HuH-7 (cell line): ENCODE data around the gene ZNF627.
"Not testable (repeated sequence)": the region's sequence is repeated elsewhere in the genome, so short reads cannot be mapped to it uniquely, and the experiment has no call there.

Experiments used
- DNase-seq: peaks from one replicate; pipeline ENCODE4 v3.0.0; 2011; ENCODE audit warnings: low spot score

Gene ZNF627

DNA sequence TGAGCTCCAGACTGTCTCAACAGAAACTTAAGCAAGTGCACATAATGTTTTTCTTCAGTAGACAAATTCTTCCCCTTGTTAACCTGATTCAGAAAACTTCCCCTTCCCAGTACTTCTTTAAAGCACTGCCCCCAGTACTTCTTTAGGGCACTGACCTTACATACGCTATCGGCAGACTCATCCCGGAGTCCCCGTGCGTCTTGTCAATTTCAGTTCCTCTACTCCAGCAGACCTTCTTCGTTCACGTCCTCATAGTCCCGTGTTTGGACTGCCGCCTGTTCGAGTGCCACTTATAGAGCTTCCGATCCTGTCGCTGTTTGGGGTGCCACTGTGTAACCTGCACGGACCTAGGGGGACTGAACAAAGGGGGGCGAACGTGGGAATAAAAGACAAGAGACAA is 29.0 kb downstream of the ZNF627 start:
- no peak for DNase-seq

GRCh38 chr19:11633223-11633622 is 35.9 kb downstream of the ZNF627 start:
- DNase-seq: no peak

- DNase-seq: not testable (repeated sequence)
These were observed 36.9 kb downstream of the ZNF627 start for GRCh38 chr19:11634018-11634662.

DNA sequence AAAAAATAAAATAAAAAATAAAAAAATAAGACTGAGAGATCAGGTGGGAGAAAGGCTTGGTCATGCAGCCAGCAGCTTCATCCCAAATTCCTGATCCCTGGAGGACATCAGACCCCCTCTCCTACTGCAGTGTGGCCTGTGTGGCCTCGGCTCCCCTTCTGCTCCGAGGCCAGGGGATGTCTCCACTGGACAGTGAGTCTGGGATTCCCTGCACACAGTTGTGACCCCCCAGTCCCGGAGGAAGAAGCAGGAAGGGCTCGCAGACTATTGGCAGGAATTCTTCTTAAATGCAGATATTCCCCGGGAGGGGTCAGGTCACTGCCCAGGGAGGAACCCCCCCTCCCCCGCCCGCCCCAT is 41.9 kb downstream of the ZNF627 start:
- no peak for DNase-seq

- DNase-seq: peak; percentile 87
These were observed 42.6 kb downstream of the ZNF627 start for GRCh38 chr19:11639602-11640471.

GRCh38 chr19:11641244-11641643 is 44.0 kb downstream of the ZNF627 start:
- no peak for DNase-seq

DNA sequence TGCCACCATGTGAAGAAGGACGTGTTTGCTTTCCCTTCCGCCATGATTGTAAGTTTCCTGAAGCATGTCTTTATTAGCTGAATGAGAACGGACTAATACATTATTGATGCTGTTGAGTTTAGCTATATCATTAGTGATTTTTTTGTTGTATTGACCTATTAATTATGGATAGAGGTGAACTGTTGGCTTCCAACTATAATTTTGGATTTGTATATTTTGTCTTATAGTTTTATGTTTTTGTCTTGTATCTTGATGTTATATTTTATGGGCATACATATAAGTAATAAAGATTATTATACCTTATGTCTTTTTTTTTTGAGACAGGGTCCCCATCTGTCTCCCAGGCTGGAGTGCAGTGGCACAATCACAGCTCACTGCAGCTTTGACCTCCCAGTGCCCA is 45.6 kb downstream of the ZNF627 start:
- no peak for DNase-seq

GRCh38 chr19:11649941-11650340 is 52.7 kb downstream of the ZNF627 start:
- DNase-seq: no peak

DNA sequence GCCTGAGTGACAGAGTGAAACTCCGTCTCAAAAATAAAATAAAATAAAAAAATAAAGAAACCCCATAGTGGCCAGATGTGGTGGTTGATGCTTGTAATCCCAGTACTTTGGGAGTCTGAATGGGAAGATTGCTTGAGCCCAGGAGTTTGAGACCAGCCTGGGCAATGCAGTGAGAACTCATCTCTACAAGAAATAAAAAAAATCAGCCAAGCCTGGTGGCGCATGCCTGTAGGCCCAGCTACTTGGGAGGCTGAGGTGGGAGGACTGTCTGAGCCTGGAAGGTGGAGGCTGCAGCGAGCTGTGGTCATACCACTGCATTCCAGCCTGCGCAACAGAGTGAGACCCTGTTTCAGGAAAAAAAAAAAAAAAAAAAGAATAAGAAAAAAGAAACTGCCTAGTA is 53.8 kb downstream of the ZNF627 start:
- no peak for DNase-seq

- DNase-seq: no peak
These were observed 54.8 kb downstream of the ZNF627 start for GRCh38 chr19:11652056-11652455.

GRCh38 chr19:11652492-11652891 is 55.2 kb downstream of the ZNF627 start:
- DNase-seq: no peak

DNA sequence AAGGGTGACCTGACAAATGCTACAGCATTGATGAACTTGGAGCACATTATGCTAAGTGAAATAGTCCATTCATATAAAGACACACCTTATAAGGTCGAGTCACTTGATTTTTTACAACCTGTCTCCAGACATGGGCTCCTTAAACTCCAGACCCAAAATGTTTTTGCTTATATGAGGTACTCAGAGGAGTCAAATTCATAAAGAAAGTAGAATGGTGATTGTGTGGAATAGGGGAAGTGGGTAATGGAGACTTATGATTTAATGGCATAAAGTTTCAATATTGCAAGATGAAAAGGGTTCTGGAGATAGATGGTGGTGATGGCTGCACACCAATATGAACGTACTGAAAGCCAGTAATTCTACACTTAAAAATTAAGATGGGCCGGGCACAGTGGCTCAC is 59.3 kb downstream of the ZNF627 start:
- DNase-seq: no peak

- no peak for DNase-seq
These were observed 60.0 kb downstream of the ZNF627 start for GRCh38 chr19:11657307-11657706.

- DNase-seq: no peak
These were observed 61.7 kb downstream of the ZNF627 start for GRCh38 chr19:11658970-11659369.

GRCh38 chr19:11659612-11660011 is 62.3 kb downstream of the ZNF627 start:
- peak; percentile 10 for DNase-seq

- DNase-seq: no peak
These were observed 65.0 kb downstream of the ZNF627 start for GRCh38 chr19:11662278-11662677.

GRCh38 chr19:11663181-11663591 is 65.9 kb downstream of the ZNF627 start:
- no peak for DNase-seq
